Measurements from ENCODE around the gene SNX20. TPM values are rescaled to one million over a fixed set of nuclear protein-coding genes. Genes with fewer than 3 reads are reported as not detected.

SNX20 gene
- total and polyA plus RNA-seq, 10 of the 15 experiments (the other 5 are each of a cell fraction or from before 2014, with no cell fraction given) = 4.6 to 30.8 (median 21.9) TPM

GRCh38 chr16:50684823-50685461 lies 3.8 kb upstream of the SNX20 start (continued):
- no peak for TF ChIP-seq ZBTB33 (IDR thresholded peaks at IDR 0.05)
- TF ChIP-seq IRF4 (IDR thresholded peaks at IDR 0.05; ENCODE audit: low read depth, low read length) = 0 out of 2 replicates have a peak, but pooled peaks have one; percentile 28
- TF ChIP-seq ZNF687 (IDR thresholded peaks at IDR 0.05) = peak; percentile 8; the same call in 1 of the 2 replicates
- TF ChIP-seq STAT1 (conservative IDR thresholded peaks at IDR 0.05) = no peak
- no peak for TF ChIP-seq ZBTB4 (CRISPR knock-in tag; IDR thresholded peaks at IDR 0.05)
- no peak for TF ChIP-seq REST (IDR thresholded peaks at IDR 0.05; ENCODE audit: low read depth, low read length)
- no peak for TF ChIP-seq TAF1 (IDR thresholded peaks at IDR 0.05; ENCODE audit: borderline replicate concordance, low read depth, low read length)
- no peak for TF ChIP-seq CTCF (IDR thresholded peaks at IDR 0.05 in 2 of 3, conservative IDR thresholded peaks at IDR 0.05 in 1 of 3; ENCODE audit: control insufficient read depth in 2 of 3, extremely low read depth in 1 of 3, insufficient read depth in 1 of 3, low read depth in 3 of 3, low read length in 3 of 3)
- no peak for TF ChIP-seq HDAC6 (IDR thresholded peaks at IDR 0.05; ENCODE audit: unreplicated experiment)
- TF ChIP-seq HDGF (IDR thresholded peaks at IDR 0.05) = peak; percentile 96
- TF ChIP-seq STAT3 (IDR thresholded peaks at IDR 0.05; ENCODE audit: low read depth, low read length) = no peak
- TF ChIP-seq LARP7 (IDR thresholded peaks at IDR 0.05) = no peak
- TF ChIP-seq KLF5 (IDR thresholded peaks at IDR 0.05; ENCODE audit: partially characterized antibody) = no peak
- TF ChIP-seq ETV6 (conservative IDR thresholded peaks at IDR 0.05 in 1 of 2, IDR thresholded peaks at IDR 0.05 in 1 of 2; ENCODE audit: borderline replicate concordance in 1 of 2, low read depth in 1 of 2) = no peak

All from GM12878 (cell line).